Fibroblast of the aortic adventitia (primary cell): Measurements from ENCODE around the gene SERP1. TPM values are rescaled to one million over a fixed set of nuclear protein-coding genes. Genes with fewer than 3 reads are reported as not detected.

Experiments used
- DNase-seq: peaks from one replicate; pipeline ENCODE4 v3.0.0-alpha.2; 2010; ENCODE audit warnings: low read depth
- H3K4me3 ChIP-seq: 2 replicates; pipeline ENCODE4 v1.5.1; 2011; ENCODE audit warnings: low read depth, mild to moderate bottlenecking, control low read depth, low read length, moderate library complexity
- total RNA-seq: library from RNA; depleted of rRNA; stranded (reverse); fragments of >200 nt; gene quantifications from 2 replicates; pipeline ENCODE4 v1.2.3, GENCODE V29; 2012; ENCODE audit warnings: low replicate concordance
- TF ChIP-seq, protein P1 (sequence below): IDR thresholded peaks from 2 replicates; pipeline ENCODE4 v1.5.1; 2011; ENCODE audit warnings: mild to moderate bottlenecking, low read length, control low read depth, inconsistent platforms; ENCODE audit not compliant: insufficient read depth

Gene SERP1
- total RNA-seq, 1 donor: 119 TPM

DNA sequence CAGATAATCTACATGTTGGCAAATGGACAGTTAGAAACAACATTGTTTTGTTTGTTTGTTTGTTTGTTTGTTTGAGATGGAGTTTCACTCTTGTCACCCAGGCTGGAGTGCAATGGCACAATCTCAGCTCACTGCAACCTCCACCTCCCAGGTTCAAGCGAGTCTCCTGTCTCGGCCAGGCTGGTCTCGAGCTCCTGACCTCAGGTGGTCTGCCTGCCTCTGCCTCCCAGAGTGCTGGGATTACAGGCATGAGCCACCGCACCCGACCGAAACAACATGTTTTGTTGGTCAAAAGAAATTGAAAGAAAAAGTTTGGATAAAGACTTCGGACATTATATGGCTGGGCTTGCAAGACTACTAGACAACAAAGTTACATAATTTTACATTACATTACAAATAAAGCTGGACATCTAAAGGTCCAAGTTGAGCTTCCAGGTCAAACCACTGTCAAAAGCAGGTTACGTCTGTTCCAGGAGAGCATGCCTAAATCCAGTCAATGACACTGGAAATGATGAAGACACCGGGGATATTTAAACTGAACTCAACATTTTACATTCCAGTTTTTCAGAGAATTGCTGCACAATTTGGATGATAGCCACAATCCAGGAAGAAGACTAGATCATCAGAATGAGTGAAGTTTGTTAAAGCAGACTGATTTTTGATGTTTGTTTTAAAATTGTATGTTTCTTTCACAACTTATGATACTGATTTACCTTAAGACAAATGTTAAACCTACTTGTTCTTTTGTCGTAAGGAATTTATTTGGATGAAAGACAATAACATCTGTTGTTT lies 18.6 kb downstream of the SERP1 start:
- TF ChIP-seq, protein P1, sequence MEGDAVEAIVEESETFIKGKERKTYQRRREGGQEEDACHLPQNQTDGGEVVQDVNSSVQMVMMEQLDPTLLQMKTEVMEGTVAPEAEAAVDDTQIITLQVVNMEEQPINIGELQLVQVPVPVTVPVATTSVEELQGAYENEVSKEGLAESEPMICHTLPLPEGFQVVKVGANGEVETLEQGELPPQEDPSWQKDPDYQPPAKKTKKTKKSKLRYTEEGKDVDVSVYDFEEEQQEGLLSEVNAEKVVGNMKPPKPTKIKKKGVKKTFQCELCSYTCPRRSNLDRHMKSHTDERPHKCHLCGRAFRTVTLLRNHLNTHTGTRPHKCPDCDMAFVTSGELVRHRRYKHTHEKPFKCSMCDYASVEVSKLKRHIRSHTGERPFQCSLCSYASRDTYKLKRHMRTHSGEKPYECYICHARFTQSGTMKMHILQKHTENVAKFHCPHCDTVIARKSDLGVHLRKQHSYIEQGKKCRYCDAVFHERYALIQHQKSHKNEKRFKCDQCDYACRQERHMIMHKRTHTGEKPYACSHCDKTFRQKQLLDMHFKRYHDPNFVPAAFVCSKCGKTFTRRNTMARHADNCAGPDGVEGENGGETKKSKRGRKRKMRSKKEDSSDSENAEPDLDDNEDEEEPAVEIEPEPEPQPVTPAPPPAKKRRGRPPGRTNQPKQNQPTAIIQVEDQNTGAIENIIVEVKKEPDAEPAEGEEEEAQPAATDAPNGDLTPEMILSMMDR: no peak
- DNase-seq: no peak
- no peak overlapping the region for H3K4me3 ChIP-seq

DNA sequence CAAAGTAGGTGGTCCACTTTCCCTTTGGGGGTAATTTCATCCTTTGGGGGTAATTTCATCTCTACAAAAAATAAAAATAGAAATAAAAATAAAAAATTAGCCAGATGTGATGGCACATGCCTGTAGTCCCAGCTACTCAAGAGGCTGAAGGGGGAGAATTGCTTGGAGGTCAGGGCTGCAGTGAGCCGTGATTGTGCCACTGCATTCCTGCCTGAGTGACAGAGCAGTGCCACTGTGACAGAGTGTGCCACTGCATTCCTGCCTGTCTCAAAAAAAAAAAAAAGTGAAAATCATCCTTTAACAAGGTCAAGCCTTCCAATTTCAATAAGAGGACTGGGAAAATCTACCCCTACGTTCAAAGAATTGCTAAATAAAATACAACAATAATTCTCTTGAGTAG lies 22.8 kb downstream of the SERP1 start:
- no peak overlapping the region for H3K4me3 ChIP-seq
- DNase-seq: no peak
- TF ChIP-seq, protein P1: no peak

DNA sequence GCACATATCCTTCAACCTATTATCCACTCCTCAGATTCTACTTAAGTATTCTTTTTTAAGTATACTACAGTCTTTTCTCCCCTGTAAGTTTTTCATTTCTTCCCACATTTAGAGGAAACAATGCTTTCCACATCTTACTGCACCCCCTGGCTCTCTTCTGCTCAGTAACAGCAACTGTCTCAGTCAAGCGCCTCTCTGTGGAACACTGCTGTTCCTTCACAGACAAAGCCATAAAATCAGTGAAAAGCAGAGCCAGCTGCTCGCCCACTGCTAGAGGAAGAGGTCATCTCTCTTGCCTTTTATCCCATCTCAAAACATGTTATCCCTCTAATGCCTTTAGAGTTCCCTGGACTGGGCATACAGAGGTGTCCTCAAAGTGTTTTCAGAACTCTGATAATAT lies 24.8 kb downstream of the SERP1 start:
- no peak overlapping the region for H3K4me3 ChIP-seq
- TF ChIP-seq, protein P1: no peak
- DNase-seq: no peak

DNA sequence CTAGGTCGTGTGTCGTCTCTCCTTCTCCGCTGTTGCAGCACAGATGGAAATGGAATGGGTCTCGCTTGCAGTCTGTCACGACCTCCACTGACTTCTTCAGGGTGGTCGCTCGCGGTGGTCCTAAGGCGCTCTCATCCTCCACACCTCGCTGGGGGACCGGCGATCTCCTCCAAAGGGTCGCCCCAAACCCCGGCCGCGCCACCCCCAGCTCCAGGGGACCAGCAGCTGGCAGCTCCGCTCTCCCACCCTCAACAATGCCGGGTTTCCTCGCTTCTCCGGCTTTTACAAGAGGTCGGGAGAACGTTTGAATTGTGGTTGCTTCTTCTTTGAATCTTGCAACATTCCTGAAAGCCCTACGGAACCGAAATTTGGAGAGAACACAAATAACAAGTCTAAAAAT lies 25.9 kb downstream of the SERP1 start:
- TF ChIP-seq, protein P1: no peak
- no peak overlapping the region for H3K4me3 ChIP-seq
- no peak for DNase-seq

DNA sequence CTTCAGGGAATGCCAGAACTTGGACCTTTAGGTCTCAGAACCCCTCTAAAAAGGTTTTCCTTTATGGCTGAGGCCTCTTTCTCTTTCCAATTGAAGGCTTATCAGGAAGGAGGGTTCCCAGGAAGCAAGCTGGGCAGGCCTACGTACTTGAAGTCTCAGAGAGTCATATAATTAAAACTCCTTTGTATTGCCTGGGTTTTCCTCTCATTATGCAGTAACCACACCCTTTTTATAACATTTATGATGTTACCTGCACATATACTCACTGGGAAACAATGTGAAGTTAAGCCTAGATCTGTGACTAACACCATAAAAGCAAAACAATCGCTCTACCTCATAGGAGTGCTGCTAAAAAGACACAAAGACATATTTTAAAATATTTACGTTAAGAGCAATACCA lies 27.3 kb downstream of the SERP1 start:
- H3K4me3 ChIP-seq: no peak overlapping the region
- TF ChIP-seq, protein P1: no peak
- no peak for DNase-seq

DNA sequence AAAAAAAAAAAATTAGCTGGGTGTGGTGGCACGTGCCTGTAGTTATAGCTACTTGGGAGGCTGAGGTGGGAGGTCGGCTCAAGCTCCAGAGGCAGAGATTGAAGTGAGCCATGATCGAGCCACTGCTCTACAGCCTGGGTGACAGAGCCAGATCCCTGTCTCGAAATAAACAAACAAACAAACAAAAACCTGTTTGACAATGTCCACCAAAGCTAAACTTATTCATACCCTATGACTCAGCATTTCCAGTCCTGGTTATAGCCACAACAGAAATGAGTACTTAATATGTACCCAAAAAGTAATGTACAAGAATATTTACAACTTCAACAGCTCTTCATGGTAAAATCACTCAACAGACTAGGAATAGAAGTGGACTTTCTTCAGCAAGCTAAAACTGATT lies 31.1 kb downstream of the SERP1 start:
- no peak overlapping the region for H3K4me3 ChIP-seq
- DNase-seq: no peak
- TF ChIP-seq, protein P1: no peak

DNA sequence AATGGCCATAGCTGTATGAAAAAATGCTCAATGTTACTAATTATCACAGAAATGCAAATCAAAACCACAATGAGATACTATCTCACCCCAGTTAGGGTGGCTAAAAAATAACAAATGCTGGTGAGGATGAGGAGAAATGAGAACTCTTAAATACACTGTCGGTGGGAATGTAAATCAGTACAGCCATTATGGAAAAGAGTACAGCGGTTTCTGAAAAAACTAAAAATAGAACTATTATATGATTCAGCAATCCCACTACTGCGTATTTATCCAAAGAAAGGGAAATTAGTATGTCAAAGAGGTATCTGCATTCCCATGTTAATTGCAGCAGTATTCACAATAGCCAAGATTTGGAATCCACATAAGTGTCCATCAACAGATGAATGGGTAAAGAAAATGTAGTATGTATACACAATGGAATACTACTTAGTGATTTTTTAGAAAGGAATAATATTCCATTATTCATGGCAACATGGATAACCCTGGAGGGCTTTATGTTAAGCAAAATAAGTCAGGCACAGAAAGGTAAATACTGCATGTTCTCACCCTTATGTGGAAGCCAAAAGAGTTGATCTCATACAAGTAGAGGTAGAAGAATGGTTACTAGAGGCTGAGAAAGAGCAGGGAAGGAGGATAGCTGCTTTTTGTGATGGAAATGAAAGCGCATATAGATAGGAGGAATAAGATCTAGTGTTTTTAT lies 35.0 kb downstream of the SERP1 start:
- DNase-seq: no peak
- no peak overlapping the region for H3K4me3 ChIP-seq
- TF ChIP-seq, protein P1: no peak
